CD14-positive monocyte (primary cell): Measurements from ENCODE around the gene PLEKHA7. TPM values are rescaled to one million over a fixed set of nuclear protein-coding genes. Genes with fewer than 3 reads are reported as not detected.

Experiments used
- DNase-seq, 3 donors: peaks; one replicate each; pipeline ENCODE4 v3.0.0-alpha.2; 2011 to 2022
- H2AFZ ChIP-seq: 2 replicates; pipeline ENCODE4 v1.6.0; 2012; ENCODE audit warnings: mild to moderate bottlenecking, low read depth, low read length, inconsistent platforms; ENCODE audit not compliant: insufficient read depth, poor library complexity, severe bottlenecking
- H3K27ac ChIP-seq, 2 donors: 1 replicate in 1 of 2; 2 replicates in 1 of 2; pipeline ENCODE4 v1.5.1; 2012 to 2013; ENCODE audit warnings: low read length in 2 of 2, control low read depth in 1 of 2, inconsistent platforms in 1 of 2, low read depth in 1 of 2, mild to moderate bottlenecking in 1 of 2
- H3K27me3 ChIP-seq, 2 donors: one replicate each; pipeline versions ENCODE4 v1.6.0 to v1.6.1; 2011 to 2013; ENCODE audit warnings: low read length in 2 of 2; ENCODE audit not compliant: control insufficient read depth in 2 of 2, insufficient read depth in 2 of 2
- H3K36me3 ChIP-seq, 2 donors: replicated peaks in 1 of 2; 1 replicate in 1 of 2; 2 replicates in 1 of 2; pipeline versions ENCODE4 v1.5.1 to v1.6.1; 2012 to 2013; ENCODE audit warnings: low read length in 2 of 2, control low read depth in 1 of 2, inconsistent platforms in 1 of 2, mild to moderate bottlenecking in 1 of 2; ENCODE audit not compliant: insufficient read depth in 2 of 2, control insufficient read depth in 1 of 2
- H3K4me1 ChIP-seq, 2 donors: 1 replicate in 1 of 2; 2 replicates in 1 of 2; pipeline versions ENCODE4 v1.5.1 to v1.6.1; 2012 to 2013; ENCODE audit warnings: low read length in 2 of 2, control low read depth in 1 of 2, inconsistent platforms in 1 of 2, mild to moderate bottlenecking in 1 of 2, moderate library complexity in 1 of 2; ENCODE audit not compliant: insufficient read depth in 2 of 2, control insufficient read depth in 1 of 2
- H3K4me2 ChIP-seq: replicated peaks from 2 replicates; pipeline ENCODE3; 2012; ENCODE audit warnings: low read length, moderate library complexity, mild to moderate bottlenecking; ENCODE audit not compliant: poor library complexity, severe bottlenecking; ENCODE audit errors: extremely low read depth
- H3K4me3 ChIP-seq, 3 experiments: fragments of 200-600 bp in 1 of 3; sonication (generic) in 1 of 3; replicated peaks in 1 of 3; 1 replicate in 2 of 3; 2 replicates in 1 of 3; pipeline ENCODE4 v1.5.1; 2011 to 2013; ENCODE audit warnings: low read length in 3 of 3, mild to moderate bottlenecking in 3 of 3, control low read depth in 2 of 3, low read depth in 2 of 3, inconsistent platforms in 1 of 3, moderate library complexity in 1 of 3
- H3K79me2 ChIP-seq: 2 replicates; pipeline ENCODE4 v1.6.0; 2012; ENCODE audit warnings: mild to moderate bottlenecking, control low read depth, inconsistent platforms, low read length, moderate library complexity; ENCODE audit not compliant: insufficient read depth
- H3K9ac ChIP-seq: 2 replicates; pipeline ENCODE4 v1.6.0; 2017; ENCODE audit warnings: low read length, mild to moderate bottlenecking; ENCODE audit not compliant: insufficient read depth, poor library complexity, severe bottlenecking
- H3K9me3 ChIP-seq, 2 donors: replicated peaks in 1 of 2; 1 replicate in 1 of 2; 2 replicates in 1 of 2; pipeline versions ENCODE4 v1.5.1 to v1.6.1; 2012 to 2013; ENCODE audit warnings: low read length in 2 of 2, control low read depth in 1 of 2; ENCODE audit not compliant: control insufficient read depth in 1 of 2, insufficient read depth in 1 of 2
- H4K20me1 ChIP-seq: 2 replicates; pipeline ENCODE4 v1.6.0; 2012; ENCODE audit warnings: mild to moderate bottlenecking, low read length, control low read depth, moderate library complexity; ENCODE audit not compliant: insufficient read depth
- H3K27ac Mint-ChIP-seq, 7 donors: one replicate each; pipeline ENCODE4 v1.8.0; 2020; ENCODE audit warnings: mild to moderate bottlenecking in 7 of 7, mixed read lengths in 7 of 7, moderate library complexity in 6 of 7, inconsistent platforms in 2 of 7
- H3K27me3 Mint-ChIP-seq, 3 donors: one replicate each; pipeline ENCODE4 v1.8.0; 2021 to 2022; ENCODE audit warnings: low read depth in 3 of 3, mild to moderate bottlenecking in 3 of 3, mixed read lengths in 3 of 3, moderate library complexity in 3 of 3, inconsistent platforms in 1 of 3
- H3K36me3 Mint-ChIP-seq, 2 donors: one replicate each; pipeline ENCODE4 v1.8.0; 2020; ENCODE audit warnings: mixed read lengths in 2 of 2, inconsistent platforms in 1 of 2, mild to moderate bottlenecking in 1 of 2
- H3K4me1 Mint-ChIP-seq: one replicate; pipeline ENCODE4 v1.8.0; 2020; ENCODE audit warnings: mild to moderate bottlenecking, mixed read lengths
- H3K4me3 Mint-ChIP-seq, 2 donors: one replicate each; pipeline ENCODE4 v1.8.0; 2020; ENCODE audit warnings: mild to moderate bottlenecking in 2 of 2, mixed read lengths in 2 of 2, moderate library complexity in 1 of 2
- H3K9me3 Mint-ChIP-seq, 7 donors: one replicate each; pipeline ENCODE4 v1.8.0; 2020 to 2022; ENCODE audit warnings: mixed read lengths in 7 of 7, mild to moderate bottlenecking in 6 of 7, moderate library complexity in 6 of 7, inconsistent platforms in 2 of 7
- CTCF ChIP-seq: fragments of 200-600 bp; IDR thresholded peaks from one replicate; pipeline ENCODE4 v1.8.0; 2022; ENCODE audit warnings: antibody characterized with exemption, mild to moderate bottlenecking
- WGBS: methylation state at CpG from one replicate; pipeline ENCODE4 v1.1.5; 2013; ENCODE audit warnings: missing lambda C conversion rate; ENCODE audit not compliant: insufficient coverage; 5-methylcytosine and 5-hydroxymethylcytosine counted together
- intact Hi-C, 2 donors: fragments of 100-400 bp; cut with micrococcal nuclease; formaldehyde crosslinking; loops; one replicate each; pipeline versions ENCODE4 v1.15.0 to v1.15.1; 2023
- polyA plus RNA-seq, 3 donors: library from polyadenylated mRNA; depleted of rRNA in 1 of 3; unstranded in 2 of 3; stranded (reverse) in 1 of 3; fragments of 300-500 nt in 2 of 3; fragments of >200 nt in 1 of 3; fragmentation: Illumina TruSeq in 2 of 3; gene quantifications; 1 replicate in 2 of 3; 2 replicates in 1 of 3; pipeline ENCODE4 v1.2.3, GENCODE V29; 2012 to 2021

The PLEKHA7 gene
- polyA plus RNA-seq, 3 donors, result 0.05 to 0.92 (median 0.22) TPM

GRCh38 chr11:16883174-16883573, 131.0 kb downstream of the PLEKHA7 start:
- Histone ChIP-seq H3K4me1 (no peaks in the 10 kb centered on the region), H3K27me3 (no peaks in the 10 kb centered on the region), H3K27ac (no peak overlapping the region), H3K4me3 (no peak overlapping the region), H3K4me2 (no peak overlapping the region), H4K20me1 (no peaks in the 10 kb centered on the region), H2AFZ (no peak overlapping the region), H3K9me3 (no peaks in the 10 kb centered on the region), H3K9ac (no peak overlapping the region), H3K36me3 (no peaks in the 10 kb centered on the region), H3K79me2 (no peaks in the 10 kb centered on the region)
- peaks cover 0 to 8% (median 2%) of the 10 kb centered on the region in 7 donors for H3K9me3 Mint-ChIP-seq
- H3K27me3 Mint-ChIP-seq, result peaks cover 0 to 4% (median 1%) of the 10 kb centered on the region in 3 donors
- DNase-seq, result peak in 2 of 3 donors; percentile 10 to 12
- intact Hi-C loops, result loop anchor here in 1 of 2 donors (5.0 kb wide), 1 partner anchor 96 kb away; no protein-coding TSS in a partner anchor
- peak; percentile 16 for TF ChIP-seq CTCF
- H3K27ac Mint-ChIP-seq, result no peak overlapping the region
- H3K36me3 Mint-ChIP-seq, result no peaks in the 10 kb centered on the region
- H3K4me3 Mint-ChIP-seq, result no peak overlapping the region
- peaks cover 2% of the 10 kb centered on the region for H3K4me1 Mint-ChIP-seq
- no CpG with 5 or more reads among the region's 3 CpGs for WGBS

GRCh38 chr11:16881766-16882165, 132.4 kb downstream of the PLEKHA7 start:
- Mint-ChIP-seq H3K27ac (no peak overlapping the region), H3K27me3 (peaks cover 0 to 1% (median 0%) of the 10 kb centered on the region in 3 donors), H3K9me3 (no peaks in the 10 kb centered on the region), H3K36me3 (no peaks in the 10 kb centered on the region), H3K4me1 (peaks cover 2% of the 10 kb centered on the region), H3K4me3 (no peak overlapping the region)
- Histone ChIP-seq H2AFZ (no peak overlapping the region), H3K27ac (no peak overlapping the region), H4K20me1 (no peaks in the 10 kb centered on the region), H3K4me1 (no peaks in the 10 kb centered on the region), H3K9ac (no peak overlapping the region), H3K27me3 (no peaks in the 10 kb centered on the region), H3K79me2 (no peaks in the 10 kb centered on the region), H3K36me3 (no peaks in the 10 kb centered on the region), H3K4me2 (no peak overlapping the region), H3K9me3 (no peaks in the 10 kb centered on the region), H3K4me3 (no peak overlapping the region)
- TF ChIP-seq CTCF, result no peak
- DNase-seq, result no peak
- intact Hi-C loops, result loop anchor here in 1 of 2 donors (5.0 kb wide), 1 partner anchor 94 kb away; no protein-coding TSS in a partner anchor
- WGBS, result 88% methylated on average over 3 of the region's 3 CpGs
